ENCODE measurements around the gene EDC3. TPM values are rescaled to one million over a fixed set of nuclear protein-coding genes. Genes with fewer than 3 reads are reported as not detected.

Gene EDC3
- total RNA-seq, 2 donors from 2014 or later = 6.7 to 9.2 TPM

DNA sequence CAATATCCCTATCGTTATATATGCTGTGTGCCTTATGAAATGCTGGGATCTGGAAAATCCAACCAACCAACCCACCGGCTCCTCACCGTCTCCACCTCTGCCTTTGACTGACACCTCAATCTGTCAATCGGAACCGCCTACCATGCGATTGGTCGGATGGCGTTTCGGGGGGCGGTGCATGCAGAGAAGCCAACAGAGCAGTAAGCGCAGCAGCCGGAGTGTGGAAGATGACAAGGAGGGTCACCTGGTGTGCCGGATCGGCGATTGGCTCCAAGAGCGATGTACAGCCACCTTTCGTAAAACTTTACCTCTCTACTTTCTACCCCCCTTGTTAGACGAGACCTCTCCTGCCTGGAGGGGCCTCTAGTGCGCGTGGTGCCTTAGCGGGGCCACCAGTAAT, 73.9 kb downstream of the EDC3 start:
- no peak overlapping the region for H3K4me3 ChIP-seq
- H3K9me3 ChIP-seq = no peaks in the 10 kb centered on the region
- H3K27ac ChIP-seq = no peak overlapping the region
- peaks cover 24 to 56% of the 10 kb centered on the region in 2 donors for H3K36me3 ChIP-seq (replicated peaks in 1 of 2; ENCODE audit: insufficient read depth in 1 of 2, low read depth in 2 of 2)
- intact Hi-C loops (cut with DNase I) = loop anchor here (10.0 kb wide), 3 partner anchors 177 to 323 kb away; no protein-coding TSS in a partner anchor
- DNase-seq = no peak
- TF ChIP-seq POLR2A (IDR thresholded peaks at IDR 0.05) = no peak
- TF ChIP-seq, protein P1, sequence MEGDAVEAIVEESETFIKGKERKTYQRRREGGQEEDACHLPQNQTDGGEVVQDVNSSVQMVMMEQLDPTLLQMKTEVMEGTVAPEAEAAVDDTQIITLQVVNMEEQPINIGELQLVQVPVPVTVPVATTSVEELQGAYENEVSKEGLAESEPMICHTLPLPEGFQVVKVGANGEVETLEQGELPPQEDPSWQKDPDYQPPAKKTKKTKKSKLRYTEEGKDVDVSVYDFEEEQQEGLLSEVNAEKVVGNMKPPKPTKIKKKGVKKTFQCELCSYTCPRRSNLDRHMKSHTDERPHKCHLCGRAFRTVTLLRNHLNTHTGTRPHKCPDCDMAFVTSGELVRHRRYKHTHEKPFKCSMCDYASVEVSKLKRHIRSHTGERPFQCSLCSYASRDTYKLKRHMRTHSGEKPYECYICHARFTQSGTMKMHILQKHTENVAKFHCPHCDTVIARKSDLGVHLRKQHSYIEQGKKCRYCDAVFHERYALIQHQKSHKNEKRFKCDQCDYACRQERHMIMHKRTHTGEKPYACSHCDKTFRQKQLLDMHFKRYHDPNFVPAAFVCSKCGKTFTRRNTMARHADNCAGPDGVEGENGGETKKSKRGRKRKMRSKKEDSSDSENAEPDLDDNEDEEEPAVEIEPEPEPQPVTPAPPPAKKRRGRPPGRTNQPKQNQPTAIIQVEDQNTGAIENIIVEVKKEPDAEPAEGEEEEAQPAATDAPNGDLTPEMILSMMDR (IDR thresholded peaks at IDR 0.05) = no peak
- ATAC-seq = no peak
- peaks cover 36% of the 10 kb centered on the region for H3K4me1 ChIP-seq
- 88 to 91% methylated on average over 21 of the region's 21 CpGs for WGBS, 2 donors
- no peaks in the 10 kb centered on the region for H3K27me3 ChIP-seq

DNA sequence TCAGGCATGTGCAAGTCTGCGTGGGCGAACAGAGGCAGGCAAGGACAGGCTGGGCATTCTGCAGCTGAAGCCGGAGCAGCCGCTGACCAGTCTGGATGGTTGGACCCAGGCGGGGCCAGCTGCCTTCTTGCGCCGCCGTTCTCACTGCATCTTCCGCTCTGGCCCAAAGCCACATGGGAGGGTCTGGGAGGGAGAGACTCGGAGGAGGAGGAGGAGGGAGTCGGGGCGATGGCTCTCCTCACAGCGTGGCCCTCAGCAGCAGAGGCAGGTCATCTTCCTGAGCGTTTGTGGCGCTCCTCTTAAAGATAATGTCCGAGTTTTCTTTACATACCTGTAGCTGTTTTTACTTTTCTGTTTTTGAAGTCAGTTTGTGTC, 74.3 kb downstream of the EDC3 start:
- intact Hi-C loops (cut with DNase I) = loop anchor here (10.0 kb wide), 3 partner anchors 177 to 323 kb away; no protein-coding TSS in a partner anchor
- WGBS, 2 donors = 84 to 88% methylated on average over 8 to 16 of the region's 16 CpGs
- no peak overlapping the region for H3K27ac ChIP-seq

DNA sequence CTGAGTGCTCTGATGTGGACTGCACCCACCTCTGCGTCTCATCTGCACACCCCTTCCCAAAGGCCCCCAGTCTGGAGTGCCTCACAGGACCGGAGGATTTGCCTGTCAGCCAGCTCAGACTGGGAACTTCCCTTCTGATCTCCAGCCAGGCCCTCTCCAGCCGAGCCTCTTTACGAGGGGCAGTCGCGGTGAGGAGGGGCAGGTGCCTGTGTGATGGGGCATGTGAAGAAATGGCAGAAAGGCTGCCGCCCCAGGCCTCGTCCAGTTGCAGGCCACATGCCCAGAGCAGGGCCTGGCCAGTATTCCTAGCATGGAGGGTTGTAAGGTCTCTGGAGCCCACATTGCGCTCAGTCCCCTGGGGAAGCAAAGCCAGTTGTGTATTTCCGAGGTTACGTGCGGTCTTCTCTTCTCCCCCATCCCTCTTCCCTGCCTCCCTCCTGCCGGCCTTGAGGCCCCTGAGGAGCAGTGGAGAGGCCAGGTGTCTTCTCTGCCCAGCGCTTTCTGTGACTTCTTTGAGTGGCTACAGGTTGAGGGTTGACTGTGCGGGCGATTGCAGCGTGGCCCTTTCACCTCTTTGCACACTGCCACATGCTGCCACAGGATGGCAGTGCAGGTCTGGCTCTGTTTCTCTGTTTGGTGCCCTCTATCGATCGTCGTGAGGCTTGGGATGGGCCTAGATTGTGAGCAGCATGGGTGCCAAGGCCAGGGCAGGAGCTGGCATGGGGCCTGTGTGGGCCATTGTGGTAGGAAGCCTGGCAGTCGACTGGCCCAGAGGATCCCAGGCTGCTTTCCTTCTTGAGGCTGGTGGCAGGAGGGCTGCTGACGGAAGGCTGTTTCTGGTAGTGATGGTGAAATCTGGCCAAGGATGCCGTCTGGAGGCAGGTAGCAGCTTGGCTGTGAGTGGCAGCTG, 74.9 kb downstream of the EDC3 start:
- ATAC-seq (peak; percentile 60), DNase-seq (peak; percentile 71 to 82 (median 78))
- Histone ChIP-seq H3K27ac (no peak overlapping the region), H3K4me1 (peaks cover 42% of the 10 kb centered on the region), H3K36me3 (replicated peaks in 1 of 2; ENCODE audit: insufficient read depth in 1 of 2, low read depth in 2 of 2) (peaks cover 20 to 46% of the 10 kb centered on the region in 2 donors), H3K4me3 (no peak overlapping the region), H3K9me3 (no peaks in the 10 kb centered on the region), H3K27me3 (no peaks in the 10 kb centered on the region)
- intact Hi-C loops (cut with DNase I) = loop anchor here (10.0 kb wide), 3 partner anchors 176 to 324 kb away; no protein-coding TSS in a partner anchor
- WGBS, 2 donors = 62 to 69% methylated on average over 21 to 23 of the region's 23 CpGs
- TF ChIP-seq, protein P1 (IDR thresholded peaks at IDR 0.05) = peak; percentile 46 to 82 (median 64)
- no peak for TF ChIP-seq POLR2A (IDR thresholded peaks at IDR 0.05)

More for the DNA sequence above, 74.3 kb downstream of the EDC3 start:
- Histone ChIP-seq H3K4me1 (peaks cover 40% of the 10 kb centered on the region), H3K9me3 (no peaks in the 10 kb centered on the region), H3K36me3 (replicated peaks in 1 of 2; ENCODE audit: insufficient read depth in 1 of 2, low read depth in 2 of 2) (peaks cover 24 to 52% of the 10 kb centered on the region in 2 donors), H3K27me3 (no peaks in the 10 kb centered on the region), H3K4me3 (no peak overlapping the region)
- ATAC-seq (no peak), DNase-seq (no peak)
- no peak for TF ChIP-seq POLR2A (IDR thresholded peaks at IDR 0.05)
- TF ChIP-seq, protein P1 (IDR thresholded peaks at IDR 0.05) = no peak

DNA sequence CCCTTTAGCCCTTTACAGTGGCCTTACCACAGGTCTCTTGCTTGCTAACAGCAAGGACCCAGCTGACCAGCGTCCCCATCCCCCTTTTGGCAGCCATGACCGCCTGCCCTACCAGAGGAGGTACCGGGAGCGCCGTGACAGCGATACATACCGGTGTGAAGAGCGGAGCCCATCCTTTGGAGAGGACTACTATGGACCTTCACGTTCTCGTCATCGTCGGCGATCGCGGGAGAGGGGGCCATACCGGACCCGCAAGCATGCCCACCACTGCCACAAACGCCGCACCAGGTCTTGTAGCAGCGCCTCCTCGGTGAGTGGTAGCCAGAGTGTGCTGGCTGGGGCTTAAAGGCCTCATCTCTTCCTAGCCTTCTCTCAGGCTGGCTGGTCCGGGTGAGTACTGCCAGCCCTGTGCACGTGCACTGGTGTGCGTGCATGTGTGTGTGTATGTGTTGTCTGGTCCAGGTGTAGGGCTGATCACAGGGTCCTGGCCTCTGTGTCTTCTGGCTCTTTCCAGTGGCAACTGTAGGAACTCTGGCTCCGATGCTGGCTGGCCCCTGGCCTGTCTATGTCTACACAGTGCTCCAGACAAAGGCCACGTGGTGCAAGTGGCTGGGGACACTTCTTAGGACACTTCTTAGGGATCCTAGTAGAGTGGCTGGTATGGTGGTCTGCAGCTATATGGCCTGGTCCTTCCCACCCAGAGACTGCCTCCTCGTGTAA, 75.7 kb downstream of the EDC3 start:
- ATAC-seq = no peak
- TF ChIP-seq, protein P1 (IDR thresholded peaks at IDR 0.05) = no peak
- TF ChIP-seq POLR2A (IDR thresholded peaks at IDR 0.05) = no peak
- Histone ChIP-seq H3K9me3 (no peaks in the 10 kb centered on the region), H3K36me3 (replicated peaks in 1 of 2; ENCODE audit: insufficient read depth in 1 of 2, low read depth in 2 of 2) (peaks cover 19 to 38% of the 10 kb centered on the region in 2 donors), H3K27me3 (no peaks in the 10 kb centered on the region), H3K4me1 (peaks cover 42% of the 10 kb centered on the region), H3K27ac (no peak overlapping the region), H3K4me3 (no peak overlapping the region)
- 88 to 89% methylated on average over 13 to 27 of the region's 27 CpGs for WGBS, 2 donors
- DNase-seq = no peak
- intact Hi-C loops (cut with DNase I) = loop anchor here (10.0 kb wide), 3 partner anchors 175 to 325 kb away; no protein-coding TSS in a partner anchor
